OCI-LY7 (cell line): Measurements from ENCODE around the gene SLC43A2. TPM values are rescaled to one million over a fixed set of nuclear protein-coding genes. Genes with fewer than 3 reads are reported as not detected.

Experiments
- BruUV-seq: library from RNA; stranded (reverse); fragments of 400-500 nt; replicated peaks from 2 replicates; lab custom pipeline; 2021; lab: Mats Ljungman, UMichigan
- CTCF ChIA-PET: fragments of 300-600 bp; sonication (Branson Sonifier 250); formaldehyde crosslinking; loops from one replicate; lab custom pipeline; 2022; ENCODE audit warnings: antibody characterized with exemption; ENCODE audit not compliant: unreplicated experiment; lab: Charles Lee
- POLR2A ChIA-PET: fragments of 300-600 bp; sonication (Branson Sonifier 250); formaldehyde crosslinking; loops from one replicate; lab custom pipeline; 2022; ENCODE audit warnings: antibody characterized with exemption; lab: Charles Lee
- DNase-seq: peaks from one replicate; pipeline ENCODE4 v3.0.0-alpha.2; 2015; ENCODE audit warnings: low spot score
- H2AFZ ChIP-seq: fragments of 200-600 bp; sonication (generic), shearing (Covaris generic); 2 replicates; pipeline ENCODE4 v1.6.1; 2014; ENCODE audit warnings: mild to moderate bottlenecking, antibody characterized with exemption, low read length, moderate library complexity
- H3K27ac ChIP-seq: fragments of 200-600 bp; sonication (generic); 2 replicates; pipeline ENCODE4 v1.5.1; 2014; ENCODE audit warnings: mixed run types, low read depth, mild to moderate bottlenecking, moderate library complexity, low read length, inconsistent platforms; ENCODE audit not compliant: poor library complexity, severe bottlenecking
- H3K36me3 ChIP-seq: fragments of 200-600 bp; sonication (generic); 2 replicates; pipeline ENCODE4 v1.6.1; 2014; ENCODE audit warnings: mild to moderate bottlenecking, antibody characterized with exemption, low read length, moderate library complexity, mixed read lengths; ENCODE audit not compliant: insufficient read depth
- H3K4me1 ChIP-seq: fragments of 200-600 bp; sonication (generic); 2 replicates; pipeline ENCODE4 v1.5.1; 2014; ENCODE audit warnings: mild to moderate bottlenecking, low read length; ENCODE audit not compliant: insufficient read depth, poor library complexity, severe bottlenecking
- H3K4me2 ChIP-seq: fragments of 200-600 bp; sonication (generic); 2 replicates; pipeline ENCODE4 v1.6.1; 2014; ENCODE audit warnings: mild to moderate bottlenecking, low read length
- H3K4me3 ChIP-seq: fragments of 200-600 bp; sonication (generic); 2 replicates; pipeline ENCODE4 v1.5.1; 2014; ENCODE audit warnings: mild to moderate bottlenecking, low read depth, low read length; ENCODE audit not compliant: poor library complexity, severe bottlenecking
- H3K79me2 ChIP-seq: fragments of 200-600 bp; sonication (generic); 2 replicates; pipeline ENCODE4 v1.6.1; 2016; ENCODE audit warnings: low read depth, mild to moderate bottlenecking, low read length, moderate library complexity, mixed read lengths; ENCODE audit not compliant: insufficient read depth
- H3K9me2 ChIP-seq: fragments of 200-600 bp; sonication (generic); 2 replicates; pipeline ENCODE4 v1.6.1; 2016; ENCODE audit warnings: mild to moderate bottlenecking, low read length, mixed read lengths; ENCODE audit not compliant: insufficient read depth
- H3K9me3 ChIP-seq: fragments of 200-600 bp; sonication (generic); 2 replicates; pipeline ENCODE4 v1.6.1; 2014; ENCODE audit warnings: mild to moderate bottlenecking, mixed run types, low read length, mixed read lengths
- H4K20me1 ChIP-seq: fragments of 200-600 bp; sonication (generic); 2 replicates; pipeline ENCODE4 v1.6.1; 2014; ENCODE audit warnings: mild to moderate bottlenecking, antibody characterized with exemption, low read length, moderate library complexity, mixed read lengths; ENCODE audit not compliant: insufficient read depth
- CTCF ChIP-seq: fragments of 200-600 bp; sonication (generic); conservative IDR thresholded peaks from 2 replicates; pipeline ENCODE4 v1.5.1; 2014; ENCODE audit warnings: mild to moderate bottlenecking, antibody characterized with exemption, low read length, moderate library complexity, mixed read lengths
- EZH2phosphoT487 ChIP-seq: fragments of 200-600 bp; sonication (generic); IDR thresholded peaks from 2 replicates; pipeline ENCODE4 v1.6.1; 2018; ENCODE audit warnings: low read depth, borderline replicate concordance, mild to moderate bottlenecking, mixed run types, antibody characterized with exemption, low read length, moderate library complexity, mixed read lengths
- intact Hi-C: fragments of 100-400 bp; cut with micrococcal nuclease; formaldehyde crosslinking; loops from one replicate; pipeline ENCODE4 v1.10.0; 2022; ENCODE audit not compliant: unreplicated experiment
- total RNA-seq, 2 experiments: library from RNA; depleted of rRNA in 1 of 2; stranded (reverse); fragments of >200 nt in 1 of 2; shearing (Covaris generic) in 1 of 2; gene quantifications; 2 replicates each; pipeline ENCODE4 v1.2.3, GENCODE V29; 2014 to 2022

SLC43A2 gene
- total RNA-seq, 2 experiments from 2014 or later = 9.2 to 17.1 TPM

GRCh38 chr17:1623057-1623630 is 5.5 kb downstream of the SLC43A2 start:
- POLR2A ChIA-PET = no interaction called here
- CTCF ChIA-PET = no interaction called here
- Histone ChIP-seq H3K4me2 (no peak overlapping the region), H3K27ac (no peak overlapping the region), H3K9me2 (no peaks in the 10 kb centered on the region), H3K36me3 (peaks cover 5% of the 10 kb centered on the region), H3K4me1 (peaks cover 31% of the 10 kb centered on the region), H3K9me3 (no peaks in the 10 kb centered on the region), H3K4me3 (no peak overlapping the region), H3K79me2 (no peaks in the 10 kb centered on the region), H2AFZ (no peak overlapping the region), H4K20me1 (no peaks in the 10 kb centered on the region)
- intact Hi-C loops = no loop called here
- DNase-seq = no peak
- BruUV-seq = no TSS peak
- TF ChIP-seq CTCF (no peak), EZH2phosphoT487 (no peak)

DNA sequence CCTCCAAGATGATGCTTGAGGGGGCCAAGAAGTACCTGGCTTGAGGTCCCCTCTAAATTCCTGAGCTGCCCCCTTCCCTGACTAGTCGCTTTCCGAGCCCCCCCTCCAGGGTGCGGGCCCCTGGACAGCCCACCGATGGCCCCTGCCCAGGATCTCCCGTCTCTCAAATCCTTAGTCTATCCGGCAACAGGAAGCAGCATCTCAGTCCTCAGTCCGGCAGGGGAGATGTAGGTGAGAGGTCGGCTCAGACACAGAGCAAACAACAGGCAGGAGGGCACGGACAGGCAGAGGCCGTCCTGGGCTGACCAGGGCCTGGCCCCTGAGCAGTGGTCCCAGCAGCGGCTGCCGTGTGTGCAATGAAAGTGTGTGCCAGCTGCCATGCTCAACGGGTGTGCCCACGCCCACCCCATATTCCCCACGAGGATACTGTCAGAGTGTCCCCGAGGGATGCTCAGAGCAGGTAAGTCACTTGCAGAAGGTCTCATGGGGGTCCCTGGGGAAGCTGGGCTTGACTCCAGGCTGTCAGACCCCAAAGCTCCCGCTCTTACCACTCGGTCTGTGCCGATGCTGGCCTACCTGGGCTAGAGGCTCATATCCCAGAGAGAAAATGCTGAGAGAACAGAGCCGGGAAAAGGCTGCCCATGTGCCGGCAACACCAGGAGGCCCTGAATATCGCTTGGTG is 7.2 kb downstream of the SLC43A2 start:
- intact Hi-C loops = no loop called here
- Histone ChIP-seq H3K4me3 (no peak overlapping the region), H3K36me3 (peaks cover 5% of the 10 kb centered on the region), H3K27ac (no peak overlapping the region), H3K79me2 (no peaks in the 10 kb centered on the region), H3K9me2 (no peaks in the 10 kb centered on the region), H2AFZ (no peak overlapping the region), H3K4me1 (peaks cover 23% of the 10 kb centered on the region), H3K4me2 (no peak overlapping the region), H4K20me1 (no peaks in the 10 kb centered on the region), H3K9me3 (no peaks in the 10 kb centered on the region)
- DNase-seq = no peak
- TF ChIP-seq CTCF = no peak
- no peak for TF ChIP-seq EZH2phosphoT487
- ChIA-PET CTCF (no interaction called here), POLR2A (no interaction called here)
- no TSS peak for BruUV-seq

- BruUV-seq = no TSS peak
- H3K4me3 ChIP-seq = no peak overlapping the region
- H3K9me3 ChIP-seq = no peaks in the 10 kb centered on the region
- H3K4me2 ChIP-seq = no peak overlapping the region
- peaks cover 5% of the 10 kb centered on the region for H3K36me3 ChIP-seq
- H3K27ac ChIP-seq = no peak overlapping the region
- POLR2A ChIA-PET = no interaction called here
- CTCF ChIA-PET = no interaction called here
- H2AFZ ChIP-seq = no peak overlapping the region
- no peak for TF ChIP-seq CTCF
- no peaks in the 10 kb centered on the region for H3K9me2 ChIP-seq
- no peak for DNase-seq
- intact Hi-C loops = no loop called here
- no peaks in the 10 kb centered on the region for H4K20me1 ChIP-seq
- peaks cover 14% of the 10 kb centered on the region for H3K4me1 ChIP-seq
- H3K79me2 ChIP-seq = no peaks in the 10 kb centered on the region
These were observed 8.1 kb downstream of the SLC43A2 start for GRCh38 chr17:1620486-1620885.
